Parathyroid adenoma (tissue), 2 donors: ENCODE results near the gene TTC33.

Experiments
- H2AFZ ChIP-seq: fragments of 300-600 bp; sonication (generic); one replicate; pipeline ENCODE4 v1.7.0; 2017; ENCODE audit warnings: antibody characterized with exemption, mild to moderate bottlenecking
- H3K27ac ChIP-seq: fragments of 300-600 bp; sonication (generic); one replicate; pipeline ENCODE4 v1.7.0; 2017
- H3K27me3 ChIP-seq: fragments of 300-600 bp; sonication (generic); one replicate; pipeline ENCODE4 v1.7.0; 2017; ENCODE audit warnings: low read length; ENCODE audit not compliant: control insufficient read depth, insufficient read depth
- H3K36me3 ChIP-seq: fragments of 300-600 bp; sonication (generic); one replicate; pipeline ENCODE4 v1.7.0; 2017; ENCODE audit warnings: low read length; ENCODE audit not compliant: control insufficient read depth, insufficient read depth
- H3K4me1 ChIP-seq: fragments of 300-600 bp; sonication (generic); one replicate; pipeline ENCODE4 v1.7.0; 2017; ENCODE audit warnings: control low read depth
- H3K4me2 ChIP-seq: fragments of 300-600 bp; sonication (generic); one replicate; pipeline ENCODE4 v1.7.0; 2017; ENCODE audit warnings: low read length
- H3K4me3 ChIP-seq: fragments of 300-600 bp; sonication (generic); one replicate; pipeline ENCODE4 v1.7.0; 2017; ENCODE audit warnings: low read depth, low read length
- H3K79me2 ChIP-seq: fragments of 300-600 bp; sonication (generic); one replicate; pipeline ENCODE4 v1.7.0; 2017; ENCODE audit warnings: control low read depth
- H3K9ac ChIP-seq: fragments of 300-600 bp; sonication (generic); one replicate; pipeline ENCODE4 v1.7.0; 2017; ENCODE audit warnings: mild to moderate bottlenecking
- H3K9me3 ChIP-seq: fragments of 300-600 bp; sonication (generic); one replicate; pipeline ENCODE4 v1.7.0; 2017; ENCODE audit warnings: low read length; ENCODE audit not compliant: control insufficient read depth
- CTCF ChIP-seq: fragments of 300-600 bp; sonication (generic); IDR thresholded peaks from one replicate; pipeline ENCODE4 v1.7.0; 2017; ENCODE audit warnings: antibody characterized with exemption, mild to moderate bottlenecking
- donor health status: primary hyperparathyroidism.

TTC33 gene

GRCh38 chr5:40672425-40672824 lies 83.3 kb downstream of the TTC33 start:
- Histone ChIP-seq H3K27me3 (no peaks in the 10 kb centered on the region), H3K36me3 (no peaks in the 10 kb centered on the region), H3K9ac (no peak overlapping the region), H3K4me3 (no peak overlapping the region), H3K27ac (no peak overlapping the region), H3K79me2 (no peaks in the 10 kb centered on the region), H3K4me2 (no peak overlapping the region), H3K4me1 (no peaks in the 10 kb centered on the region), H3K9me3 (no peaks in the 10 kb centered on the region), H2AFZ (no peak overlapping the region)
- TF ChIP-seq CTCF = no peak

GRCh38 chr5:40669606-40670390 lies 86.0 kb downstream of the TTC33 start:
- H3K79me2 ChIP-seq = no peaks in the 10 kb centered on the region
- H3K9me3 ChIP-seq = no peaks in the 10 kb centered on the region
- no peak overlapping the region for H3K4me2 ChIP-seq
- H3K4me3 ChIP-seq = no peak overlapping the region
- TF ChIP-seq CTCF = no peak
- no peaks in the 10 kb centered on the region for H3K27me3 ChIP-seq
- no peak overlapping the region for H3K27ac ChIP-seq
- no peak overlapping the region for H3K9ac ChIP-seq
- peaks cover 4% of the 10 kb centered on the region for H3K36me3 ChIP-seq
- H2AFZ ChIP-seq = no peak overlapping the region
- no peaks in the 10 kb centered on the region for H3K4me1 ChIP-seq

- Histone ChIP-seq H3K36me3 (peaks cover 4% of the 10 kb centered on the region), H3K4me2 (no peak overlapping the region), H3K27ac (no peak overlapping the region), H3K9ac (no peak overlapping the region), H3K4me1 (no peaks in the 10 kb centered on the region), H3K27me3 (no peaks in the 10 kb centered on the region), H3K9me3 (no peaks in the 10 kb centered on the region), H3K4me3 (no peak overlapping the region), H2AFZ (no peak overlapping the region), H3K79me2 (no peaks in the 10 kb centered on the region)
- TF ChIP-seq CTCF = no peak
Observed at GRCh38 chr5:40667161-40667663, 88.5 kb downstream of the TTC33 start.

GRCh38 chr5:40666657-40667056 lies 89.1 kb downstream of the TTC33 start:
- TF ChIP-seq CTCF = no peak
- no peak overlapping the region for H3K9ac ChIP-seq
- H3K4me3 ChIP-seq = no peak overlapping the region
- H3K4me1 ChIP-seq = no peaks in the 10 kb centered on the region
- no peak overlapping the region for H2AFZ ChIP-seq
- no peaks in the 10 kb centered on the region for H3K79me2 ChIP-seq
- no peaks in the 10 kb centered on the region for H3K9me3 ChIP-seq
- no peak overlapping the region for H3K27ac ChIP-seq
- no peak overlapping the region for H3K4me2 ChIP-seq
- peaks cover 4% of the 10 kb centered on the region for H3K36me3 ChIP-seq
- H3K27me3 ChIP-seq = no peaks in the 10 kb centered on the region
